Measurements from ENCODE around the gene PSMD8.

DNA sequence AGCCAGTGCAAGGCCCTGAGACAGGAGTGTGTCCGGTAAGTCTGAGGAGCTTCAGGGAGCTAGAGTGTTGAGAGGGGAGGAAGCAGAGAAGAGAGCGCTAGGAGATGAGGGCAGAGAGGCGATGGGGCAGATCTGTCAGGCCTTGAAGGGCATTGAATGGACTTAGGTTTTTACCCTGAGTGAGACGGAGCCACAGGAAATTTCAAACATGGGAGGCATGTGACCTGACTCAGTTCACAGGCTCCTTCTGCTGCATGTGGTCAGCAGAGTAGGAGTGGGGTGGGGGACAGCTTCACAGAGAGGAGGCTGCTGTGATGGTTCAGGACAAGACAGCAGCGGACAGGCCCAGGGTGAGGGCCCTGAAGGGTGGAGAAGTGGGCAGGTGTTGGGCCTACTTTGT, 26.0 kb downstream of the PSMD8 start:
- TF ChIP-seq, protein P1, sequence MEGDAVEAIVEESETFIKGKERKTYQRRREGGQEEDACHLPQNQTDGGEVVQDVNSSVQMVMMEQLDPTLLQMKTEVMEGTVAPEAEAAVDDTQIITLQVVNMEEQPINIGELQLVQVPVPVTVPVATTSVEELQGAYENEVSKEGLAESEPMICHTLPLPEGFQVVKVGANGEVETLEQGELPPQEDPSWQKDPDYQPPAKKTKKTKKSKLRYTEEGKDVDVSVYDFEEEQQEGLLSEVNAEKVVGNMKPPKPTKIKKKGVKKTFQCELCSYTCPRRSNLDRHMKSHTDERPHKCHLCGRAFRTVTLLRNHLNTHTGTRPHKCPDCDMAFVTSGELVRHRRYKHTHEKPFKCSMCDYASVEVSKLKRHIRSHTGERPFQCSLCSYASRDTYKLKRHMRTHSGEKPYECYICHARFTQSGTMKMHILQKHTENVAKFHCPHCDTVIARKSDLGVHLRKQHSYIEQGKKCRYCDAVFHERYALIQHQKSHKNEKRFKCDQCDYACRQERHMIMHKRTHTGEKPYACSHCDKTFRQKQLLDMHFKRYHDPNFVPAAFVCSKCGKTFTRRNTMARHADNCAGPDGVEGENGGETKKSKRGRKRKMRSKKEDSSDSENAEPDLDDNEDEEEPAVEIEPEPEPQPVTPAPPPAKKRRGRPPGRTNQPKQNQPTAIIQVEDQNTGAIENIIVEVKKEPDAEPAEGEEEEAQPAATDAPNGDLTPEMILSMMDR (IDR thresholded peaks at IDR 0.05) = no peak
- TF ChIP-seq POLR2AphosphoS5 (IDR thresholded peaks at IDR 0.05) = no peak
- no peak for TF ChIP-seq POLR2A (IDR thresholded peaks at IDR 0.05)

Measured in prostate gland (tissue), 2 donors.